ENCODE measurements around the gene CREBRF. TPM values are rescaled to one million over a fixed set of nuclear protein-coding genes. Genes with fewer than 3 reads are reported as not detected.
A peak's percentile ranks its signal among the peaks of the same experiment; 100 is the strongest.
"Not testable (repeated sequence)": the region's sequence is repeated elsewhere in the genome, so short reads cannot be mapped to it uniquely, and the experiment has no call there.

The CREBRF gene
- total and polyA plus RNA-seq, 2 experiments from 2014 or later = 3.2 to 14.6 TPM

GRCh38 chr5:173075970-173076369 is 19.8 kb downstream of the CREBRF start:
- no peak for TF ChIP-seq EZH2phosphoT487 (IDR thresholded peaks at IDR 0.05; ENCODE audit: insufficient read depth, low read depth)
- no peak for TF ChIP-seq EZH2 (IDR thresholded peaks at IDR 0.05; ENCODE audit: insufficient read depth, poor library complexity, severe bottlenecking)
- H3K79me2 ChIP-seq (ENCODE audit: insufficient read depth) = peaks cover 25% of the 10 kb centered on the region
- no peak overlapping the region for H3K9ac ChIP-seq
- H3K27me3 ChIP-seq (replicated peaks; ENCODE audit: insufficient read depth) = no peaks in the 10 kb centered on the region
- H3F3A ChIP-seq (ENCODE audit: insufficient read depth) = no peaks in the 10 kb centered on the region
- no peak overlapping the region for H2AFZ ChIP-seq
- no peak for DNase-seq
- no peaks in the 10 kb centered on the region for H3K9me3 ChIP-seq (ENCODE audit: low read depth)
- no peak overlapping the region for H3K4me2 ChIP-seq (ENCODE audit: unreplicated experiment)
- no peaks in the 10 kb centered on the region for H3K9me2 ChIP-seq (ENCODE audit: insufficient read depth)
- 0 out of 2 replicates have a peak, but pooled peaks cover 4% of the 10 kb centered on the region for H3K4me1 ChIP-seq (ENCODE audit: insufficient read depth)
- no peak overlapping the region for H3K4me3 ChIP-seq
- 93% methylated on average over 5 of the region's 5 CpGs for WGBS, 2 experiments (ENCODE audit: low coverage in 1 of 2, low lambda C conversion rate in 2 of 2, missing lambda C conversion rate in 2 of 2)
- H3K36me3 ChIP-seq (ENCODE audit: low read depth) = no peaks in the 10 kb centered on the region
- in situ Hi-C loops (cut with MboI) = no loop called here
- peaks cover 7% of the 10 kb centered on the region; the same call in 1 of the 2 replicates for H4K20me1 ChIP-seq (ENCODE audit: insufficient read depth)
- no peak overlapping the region for H3K27ac ChIP-seq

- H3F3A ChIP-seq (ENCODE audit: insufficient read depth); in situ Hi-C loops (cut with MboI); H2AFZ ChIP-seq; H3K4me1 ChIP-seq (ENCODE audit: insufficient read depth); H3K9ac ChIP-seq; DNase-seq; H3K4me2 ChIP-seq (ENCODE audit: unreplicated experiment); H3K4me3 ChIP-seq; H3K27me3 ChIP-seq (replicated peaks; ENCODE audit: insufficient read depth); H3K9me3 ChIP-seq (ENCODE audit: low read depth); H4K20me1 ChIP-seq (ENCODE audit: insufficient read depth); H3K27ac ChIP-seq; H3K36me3 ChIP-seq (ENCODE audit: low read depth); H3K9me2 ChIP-seq (ENCODE audit: insufficient read depth): not testable (repeated sequence)
- 93 to 95% methylated on average over 4 of the region's 4 CpGs for WGBS, 2 experiments (ENCODE audit: low coverage in 1 of 2, low lambda C conversion rate in 2 of 2, missing lambda C conversion rate in 2 of 2)
- H3K79me2 ChIP-seq (ENCODE audit: insufficient read depth) = peaks cover 20% of the 10 kb centered on the region
These were observed 20.3 kb downstream of the CREBRF start for GRCh38 chr5:173076471-173076870.

GRCh38 chr5:173078878-173079277 is 22.7 kb downstream of the CREBRF start:
- peak; percentile 21 for DNase-seq
- in situ Hi-C loops (cut with MboI) = no loop called here
- H3K9ac ChIP-seq = no peak overlapping the region
- H3K9me2 ChIP-seq (ENCODE audit: insufficient read depth) = no peaks in the 10 kb centered on the region
- H3F3A ChIP-seq (ENCODE audit: insufficient read depth) = no peaks in the 10 kb centered on the region
- H3K36me3 ChIP-seq (ENCODE audit: low read depth) = no peaks in the 10 kb centered on the region
- peaks cover 19% of the 10 kb centered on the region for H3K79me2 ChIP-seq (ENCODE audit: insufficient read depth)
- no peaks in the 10 kb centered on the region for H3K27me3 ChIP-seq (replicated peaks; ENCODE audit: insufficient read depth)
- H3K4me2 ChIP-seq (ENCODE audit: unreplicated experiment) = no peak overlapping the region
- H3K4me1 ChIP-seq (ENCODE audit: insufficient read depth) = no peaks in the 10 kb centered on the region
- no peak overlapping the region for H2AFZ ChIP-seq
- H3K4me3 ChIP-seq = no peak overlapping the region
- TF ChIP-seq EZH2 (IDR thresholded peaks at IDR 0.05; ENCODE audit: insufficient read depth, poor library complexity, severe bottlenecking) (no peak), EZH2phosphoT487 (IDR thresholded peaks at IDR 0.05; ENCODE audit: insufficient read depth, low read depth) (no peak)
- 40 to 51% methylated on average over 3 of the region's 3 CpGs for WGBS, 2 experiments (ENCODE audit: low coverage in 1 of 2, low lambda C conversion rate in 2 of 2, missing lambda C conversion rate in 2 of 2)
- H4K20me1 ChIP-seq (ENCODE audit: insufficient read depth) = peaks cover 7% of the 10 kb centered on the region; the same call in 1 of the 2 replicates
- no peaks in the 10 kb centered on the region for H3K9me3 ChIP-seq (ENCODE audit: low read depth)
- no peak overlapping the region for H3K27ac ChIP-seq

GRCh38 chr5:173089581-173089980 is 33.4 kb downstream of the CREBRF start:
- no peak for DNase-seq

GRCh38 chr5:173090639-173091038 is 34.5 kb downstream of the CREBRF start:
- H3K27me3 ChIP-seq (replicated peaks; ENCODE audit: insufficient read depth) = no peaks in the 10 kb centered on the region
- peaks cover 19% of the 10 kb centered on the region for H3K36me3 ChIP-seq (ENCODE audit: low read depth)
- TF ChIP-seq EZH2 (IDR thresholded peaks at IDR 0.05; ENCODE audit: insufficient read depth, poor library complexity, severe bottlenecking) (no peak), EZH2phosphoT487 (IDR thresholded peaks at IDR 0.05; ENCODE audit: insufficient read depth, low read depth) (no peak)
- peaks cover 11% of the 10 kb centered on the region for H3K4me1 ChIP-seq (ENCODE audit: insufficient read depth)
- H3K9me3 ChIP-seq (ENCODE audit: low read depth) = no peaks in the 10 kb centered on the region
- no peak overlapping the region for H3K4me3 ChIP-seq
- peaks cover 16% of the 10 kb centered on the region; the same call in 1 of the 2 replicates for H3F3A ChIP-seq (ENCODE audit: insufficient read depth)
- no peak overlapping the region for H3K9ac ChIP-seq
- in situ Hi-C loops (cut with MboI) = no loop called here
- H3K79me2 ChIP-seq (ENCODE audit: insufficient read depth) = no peaks in the 10 kb centered on the region
- no peaks in the 10 kb centered on the region for H3K9me2 ChIP-seq (ENCODE audit: insufficient read depth)
- DNase-seq = no peak
- no peak overlapping the region for H3K4me2 ChIP-seq (ENCODE audit: unreplicated experiment)
- no peak overlapping the region for H3K27ac ChIP-seq
- 52 to 60% methylated on average over 2 of the region's 2 CpGs for WGBS, 2 experiments (ENCODE audit: low coverage in 1 of 2, low lambda C conversion rate in 2 of 2, missing lambda C conversion rate in 2 of 2)
- H2AFZ ChIP-seq = no peak overlapping the region
- no peaks in the 10 kb centered on the region; the same call in 1 of the 2 replicates for H4K20me1 ChIP-seq (ENCODE audit: insufficient read depth)

More at GRCh38 chr5:173089581-173089980, 33.4 kb downstream of the CREBRF start:
- H3K27ac ChIP-seq = no peak overlapping the region
- 35 to 52% methylated on average over 1 of the region's 1 CpG for WGBS, 2 experiments (ENCODE audit: low coverage in 1 of 2, low lambda C conversion rate in 2 of 2, missing lambda C conversion rate in 2 of 2)
- H3K9me2 ChIP-seq (ENCODE audit: insufficient read depth) = no peaks in the 10 kb centered on the region
- H3K27me3 ChIP-seq (replicated peaks; ENCODE audit: insufficient read depth) = no peaks in the 10 kb centered on the region
- in situ Hi-C loops (cut with MboI) = no loop called here
- H3K4me1 ChIP-seq (ENCODE audit: insufficient read depth) = peaks cover 9% of the 10 kb centered on the region
- no peaks in the 10 kb centered on the region; the same call in 1 of the 2 replicates for H4K20me1 ChIP-seq (ENCODE audit: insufficient read depth)
- H3K79me2 ChIP-seq (ENCODE audit: insufficient read depth) = no peaks in the 10 kb centered on the region
- H3K9me3 ChIP-seq (ENCODE audit: low read depth) = no peaks in the 10 kb centered on the region
- no peak overlapping the region for H2AFZ ChIP-seq
- H3K9ac ChIP-seq = no peak overlapping the region
- H3K36me3 ChIP-seq (ENCODE audit: low read depth) = peaks cover 19% of the 10 kb centered on the region
- H3F3A ChIP-seq (ENCODE audit: insufficient read depth) = peaks cover 14% of the 10 kb centered on the region; the same call in 1 of the 2 replicates
- TF ChIP-seq EZH2 (IDR thresholded peaks at IDR 0.05; ENCODE audit: insufficient read depth, poor library complexity, severe bottlenecking) (no peak), EZH2phosphoT487 (IDR thresholded peaks at IDR 0.05; ENCODE audit: insufficient read depth, low read depth) (no peak)
- no peak overlapping the region for H3K4me2 ChIP-seq (ENCODE audit: unreplicated experiment)
- H3K4me3 ChIP-seq = no peak overlapping the region

All from GM23248 (cell line).